GM13976 (cell line): ENCODE data around the gene PTPRA.

Experiments
- DNase-seq: peaks from one replicate; pipeline ENCODE4 v3.0.0; 2012; ENCODE audit warnings: low spot score
- in situ Hi-C: fragments of 300-500 bp; cut with MboI; formaldehyde crosslinking; loops from one replicate; pipeline ENCODE4 v1.12.0; 2022; ENCODE audit warnings: low sequenced_read_pairs, mixed read lengths, inconsistent platforms; ENCODE audit not compliant: unreplicated experiment
- TF ChIP-seq, protein P1 (sequence below): IDR thresholded peaks from 2 replicates; pipeline ENCODE4 v1.5.1; 2012; ENCODE audit warnings: borderline replicate concordance, mild to moderate bottlenecking; ENCODE audit not compliant: insufficient read depth; ENCODE audit errors: extremely low read depth, missing control alignments, control extremely low read depth

Gene PTPRA

DNA sequence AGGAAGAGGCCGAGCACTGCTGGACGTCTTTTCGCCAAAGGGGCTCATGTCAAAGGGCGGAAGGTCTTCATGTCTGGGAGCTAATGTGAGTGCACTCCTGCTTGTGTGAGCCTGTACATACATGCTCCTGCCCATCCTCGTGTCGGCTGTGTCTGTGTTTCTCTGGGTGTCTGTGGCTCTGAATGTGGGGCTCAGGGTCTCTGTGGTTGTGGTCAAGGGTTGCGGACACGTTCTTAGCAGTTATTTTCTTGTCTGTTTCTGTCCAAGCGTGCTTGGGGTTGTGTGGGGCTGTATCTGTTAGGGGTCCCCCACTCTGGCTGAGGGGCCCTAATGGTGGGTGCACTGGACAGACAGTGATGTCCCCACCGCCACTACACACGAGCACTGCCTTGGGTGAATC lies 208.4 kb downstream of the PTPRA start:
- in situ Hi-C loops = no loop called here
- DNase-seq = no peak

DNA sequence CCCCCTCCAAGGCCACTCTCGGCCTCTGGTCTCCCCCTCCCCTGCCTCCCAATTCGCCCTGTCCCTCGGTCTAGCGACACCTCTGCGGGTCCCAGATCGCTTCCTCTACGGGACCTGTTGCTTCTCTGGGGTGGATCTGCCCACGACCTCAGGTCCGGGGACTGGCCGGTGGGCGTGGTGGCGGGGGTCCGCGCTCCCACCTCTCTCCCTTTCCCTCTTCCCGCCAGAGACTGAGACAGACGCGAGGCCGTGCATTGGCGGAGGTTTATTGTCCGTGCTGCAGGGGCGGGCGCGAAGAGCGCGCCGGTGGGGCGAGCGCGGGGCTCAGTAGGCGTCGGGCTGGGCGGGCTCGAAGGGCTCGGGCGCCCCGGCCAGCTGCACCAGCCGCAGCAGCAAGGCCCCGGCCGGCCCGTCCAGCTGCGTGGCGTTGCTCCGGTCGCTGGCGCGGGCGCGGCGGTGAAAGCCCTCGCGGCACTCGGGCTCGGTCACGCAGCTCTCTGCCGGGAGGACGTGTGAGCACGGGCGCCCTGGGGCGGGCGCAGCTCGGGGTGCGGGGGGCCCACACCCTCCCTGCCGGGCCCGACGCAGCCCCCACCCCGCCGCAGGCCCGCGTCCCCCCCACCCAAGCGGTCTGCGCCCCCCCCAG lies 209.1 kb downstream of the PTPRA start:
- in situ Hi-C loops = no loop called here
- no peak for DNase-seq
- TF ChIP-seq, protein P1, sequence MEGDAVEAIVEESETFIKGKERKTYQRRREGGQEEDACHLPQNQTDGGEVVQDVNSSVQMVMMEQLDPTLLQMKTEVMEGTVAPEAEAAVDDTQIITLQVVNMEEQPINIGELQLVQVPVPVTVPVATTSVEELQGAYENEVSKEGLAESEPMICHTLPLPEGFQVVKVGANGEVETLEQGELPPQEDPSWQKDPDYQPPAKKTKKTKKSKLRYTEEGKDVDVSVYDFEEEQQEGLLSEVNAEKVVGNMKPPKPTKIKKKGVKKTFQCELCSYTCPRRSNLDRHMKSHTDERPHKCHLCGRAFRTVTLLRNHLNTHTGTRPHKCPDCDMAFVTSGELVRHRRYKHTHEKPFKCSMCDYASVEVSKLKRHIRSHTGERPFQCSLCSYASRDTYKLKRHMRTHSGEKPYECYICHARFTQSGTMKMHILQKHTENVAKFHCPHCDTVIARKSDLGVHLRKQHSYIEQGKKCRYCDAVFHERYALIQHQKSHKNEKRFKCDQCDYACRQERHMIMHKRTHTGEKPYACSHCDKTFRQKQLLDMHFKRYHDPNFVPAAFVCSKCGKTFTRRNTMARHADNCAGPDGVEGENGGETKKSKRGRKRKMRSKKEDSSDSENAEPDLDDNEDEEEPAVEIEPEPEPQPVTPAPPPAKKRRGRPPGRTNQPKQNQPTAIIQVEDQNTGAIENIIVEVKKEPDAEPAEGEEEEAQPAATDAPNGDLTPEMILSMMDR = no peak

More for the DNA sequence above, 208.4 kb downstream of the PTPRA start:
- TF ChIP-seq, protein P1 = no peak

DNA sequence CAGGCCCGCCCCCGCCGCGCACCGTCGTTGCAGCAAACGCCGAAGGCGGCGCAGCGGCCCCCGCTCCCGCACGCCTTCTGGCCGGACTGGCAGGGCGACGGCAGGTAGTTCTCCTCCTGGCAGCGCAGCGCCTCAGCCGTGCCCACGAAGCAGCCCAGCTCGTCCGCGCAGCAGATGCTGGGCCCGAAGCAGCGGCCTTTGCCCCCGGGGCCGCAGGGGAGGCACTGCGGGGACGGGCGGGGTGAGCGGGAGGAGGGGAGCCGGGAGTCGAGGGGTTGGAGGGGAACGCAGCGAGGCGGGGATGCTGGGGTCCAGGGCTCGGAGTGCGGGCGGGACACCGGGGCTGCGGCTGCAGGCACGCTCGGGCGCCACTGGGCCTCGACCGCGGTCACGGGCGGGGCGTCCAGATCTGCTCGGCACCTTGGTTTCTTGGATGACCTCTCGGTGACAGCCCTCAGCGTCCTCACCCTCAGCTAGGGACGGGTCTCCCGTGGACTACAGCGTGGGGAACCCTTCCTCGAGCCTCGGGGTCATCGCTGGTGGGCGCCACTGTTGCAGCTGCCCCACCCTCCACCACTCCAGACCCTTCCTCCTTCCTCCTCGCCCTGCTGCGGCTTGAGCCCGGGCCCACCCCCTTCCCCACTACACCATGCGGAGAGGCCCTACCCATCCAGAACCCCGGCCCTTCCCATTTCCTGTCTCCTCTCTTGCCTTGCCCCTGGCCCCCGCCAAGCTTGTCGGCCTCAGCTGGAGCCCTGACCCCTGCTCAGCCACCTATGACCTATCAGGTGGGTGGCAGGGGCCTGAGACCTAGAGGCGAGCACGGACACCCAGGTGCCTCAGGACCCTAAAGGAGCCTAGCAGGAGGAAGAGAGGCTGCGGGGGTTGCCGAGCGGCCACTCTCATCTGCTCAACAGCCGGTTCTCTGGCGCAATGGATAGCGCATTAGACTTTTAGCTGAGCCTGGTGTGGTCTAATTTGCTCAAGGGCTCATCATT lies 210.0 kb downstream of the PTPRA start:
- DNase-seq = no peak
- in situ Hi-C loops = no loop called here
- TF ChIP-seq, protein P1 = no peak

DNA sequence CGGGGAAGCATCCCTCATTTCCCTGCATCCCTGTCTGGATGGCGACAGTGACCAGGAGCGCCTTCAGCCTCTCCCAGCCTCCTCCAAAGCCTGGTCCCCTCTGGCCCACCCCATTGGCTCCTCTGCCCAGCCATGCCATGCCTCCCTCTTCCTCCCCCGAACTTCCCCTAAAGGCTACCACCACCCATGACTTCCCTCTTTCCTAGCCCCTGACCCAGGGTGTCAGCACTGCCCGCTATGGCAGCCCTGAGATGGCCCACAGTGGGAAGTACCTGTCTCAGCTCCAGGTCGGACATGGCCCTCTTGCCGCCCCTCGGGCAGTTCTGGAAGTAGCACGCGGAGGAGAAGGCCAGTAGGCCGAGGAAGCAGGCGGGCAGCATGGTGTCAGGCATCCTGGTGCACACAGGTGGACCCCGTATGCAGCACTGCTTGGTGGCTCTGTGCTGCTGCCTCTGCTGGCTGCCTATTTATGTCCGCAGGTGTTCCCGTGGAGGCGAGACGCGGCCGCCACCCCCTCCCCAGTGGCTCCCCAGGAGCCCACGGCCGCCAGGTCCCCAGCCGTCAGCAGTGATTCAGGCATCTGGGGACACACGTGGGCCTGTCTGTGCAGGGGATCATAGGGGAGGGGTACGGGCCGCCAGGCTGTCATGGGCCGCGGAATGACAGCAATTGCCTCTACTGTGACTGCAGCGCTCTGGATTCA lies 211.2 kb downstream of the PTPRA start, which contains the start of gene AVP:
AVP (minus strand) TSS at position 442 of the 703 bp plus-strand sequence; CDS start at position 392, 50 bp downstream.
- TF ChIP-seq, protein P1 = no peak
- in situ Hi-C loops = no loop called here
- no peak for DNase-seq

DNA sequence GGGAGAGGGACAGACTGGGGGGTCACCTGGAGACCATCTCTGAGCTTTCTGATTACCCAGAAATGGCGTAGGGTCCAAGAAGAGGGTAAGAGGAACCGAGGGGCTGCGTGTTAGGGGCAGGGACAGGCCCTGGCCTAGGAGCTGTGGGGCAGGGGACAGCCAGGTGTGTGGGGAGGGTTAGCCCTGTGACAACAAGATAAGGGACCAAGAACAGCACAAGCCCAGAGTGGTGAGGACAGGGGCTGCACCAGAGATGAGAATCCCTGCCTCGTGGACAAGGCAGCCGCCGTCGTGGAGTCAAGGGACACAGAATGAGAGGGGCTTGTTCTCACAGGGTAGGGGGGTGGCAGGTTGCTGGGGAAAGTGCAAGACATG lies 211.7 kb downstream of the PTPRA start:
- TF ChIP-seq, protein P1 = no peak
- DNase-seq = no peak
- in situ Hi-C loops = no loop called here

DNA sequence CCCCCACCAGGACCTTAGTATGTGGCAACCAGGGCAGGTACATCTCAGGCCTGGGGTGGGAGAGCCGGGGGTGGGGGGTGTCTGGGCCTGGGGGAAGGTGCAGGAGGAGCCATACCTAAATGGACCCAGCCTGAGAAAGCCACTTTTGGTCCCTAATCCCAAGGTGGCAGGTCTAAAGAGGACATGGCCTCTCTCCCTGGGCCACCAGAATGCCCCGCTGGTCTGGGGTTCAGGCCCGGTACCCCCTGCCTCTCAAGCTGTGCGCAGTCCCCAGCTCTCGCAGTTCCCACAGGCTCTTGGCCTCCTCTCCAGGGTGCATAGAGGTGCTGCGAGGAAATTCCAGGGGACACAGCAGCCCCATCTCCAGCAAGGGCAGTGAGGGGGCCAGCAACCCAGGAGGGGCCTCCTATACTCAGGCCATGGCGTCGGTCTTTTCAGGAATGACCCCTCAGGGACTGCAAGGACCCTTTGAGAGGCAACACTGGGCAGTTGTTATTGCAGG lies 212.3 kb downstream of the PTPRA start:
- no peak for DNase-seq
- TF ChIP-seq, protein P1 = no peak
- in situ Hi-C loops = no loop called here
